Loucy (cell line): Measurements from ENCODE around the gene FAM180A.
"Not testable (repeated sequence)": the region's sequence is repeated elsewhere in the genome, so short reads cannot be mapped to it uniquely, and the experiment has no call there.

Experiments used
- H2AFZ ChIP-seq: fragments of 200-600 bp; sonication (generic); 2 replicates; pipeline ENCODE4 v1.6.0; 2016; ENCODE audit warnings: antibody characterized with exemption, mild to moderate bottlenecking, low read length, moderate library complexity
- H3F3A ChIP-seq: fragments of 200-600 bp; 2 replicates; pipeline ENCODE4 v1.6.0; 2016; ENCODE audit warnings: antibody characterized with exemption, low read depth, mild to moderate bottlenecking
- H3K27me3 ChIP-seq: fragments of 200-600 bp; sonication (generic); 2 replicates; pipeline ENCODE4 v1.6.1; 2014; ENCODE audit warnings: low read length, mild to moderate bottlenecking; ENCODE audit not compliant: insufficient read depth, poor library complexity, severe bottlenecking
- H3K36me3 ChIP-seq: fragments of 200-600 bp; sonication (generic); 2 replicates; pipeline ENCODE4 v1.6.1; 2016; ENCODE audit warnings: low read length; ENCODE audit not compliant: insufficient read depth
- H3K4me1 ChIP-seq: fragments of 200-600 bp; sonication (generic); 2 replicates; pipeline ENCODE4 v1.5.1; 2014; ENCODE audit warnings: low read length, mild to moderate bottlenecking; ENCODE audit not compliant: insufficient read depth, poor library complexity, severe bottlenecking
- H3K4me2 ChIP-seq: fragments of 200-600 bp; sonication (generic); 2 replicates; pipeline ENCODE4 v1.6.0; 2014; ENCODE audit warnings: antibody characterized with exemption, low read length, low read depth, mild to moderate bottlenecking; ENCODE audit not compliant: poor library complexity, severe bottlenecking
- H3K4me3 ChIP-seq: fragments of 200-600 bp; sonication (generic); 2 replicates; pipeline ENCODE4 v1.5.1; 2014; ENCODE audit warnings: low read length, mild to moderate bottlenecking, mixed read lengths; ENCODE audit not compliant: poor library complexity, severe bottlenecking
- H3K79me2 ChIP-seq: fragments of 200-600 bp; sonication (generic); 2 replicates; pipeline ENCODE4 v1.6.1; 2014; ENCODE audit warnings: low read length; ENCODE audit not compliant: insufficient read depth
- H3K9ac ChIP-seq: fragments of 200-600 bp; sonication (generic); 2 replicates; pipeline ENCODE4 v1.6.0; 2014; ENCODE audit warnings: mild to moderate bottlenecking, low read depth, low read length, moderate library complexity; ENCODE audit not compliant: poor library complexity, severe bottlenecking
- H3K9me2 ChIP-seq: fragments of 200-600 bp; sonication (generic); replicated peaks from 2 replicates; pipeline ENCODE4 v1.6.1; 2016; ENCODE audit warnings: low read depth, low read length, mixed read lengths
- H3K9me3 ChIP-seq: fragments of 200-600 bp; sonication (generic); 2 replicates; pipeline ENCODE4 v1.6.1; 2014; ENCODE audit warnings: mild to moderate bottlenecking, antibody characterized with exemption, low read length, low read depth; ENCODE audit not compliant: insufficient read depth
- H4K20me1 ChIP-seq: fragments of 200-600 bp; sonication (generic); 2 replicates; pipeline ENCODE4 v1.6.0; 2014; ENCODE audit warnings: antibody characterized with exemption, low read length, mild to moderate bottlenecking; ENCODE audit not compliant: insufficient read depth, poor library complexity, severe bottlenecking
- EZH2phosphoT487 ChIP-seq: fragments of 200-600 bp; IDR thresholded peaks from 2 replicates; pipeline ENCODE4 v1.6.1; 2018; ENCODE audit warnings: antibody characterized with exemption, mild to moderate bottlenecking, moderate library complexity, borderline replicate concordance
- TF ChIP-seq, protein P1 (sequence below): fragments of 200-600 bp; sonication (generic); conservative IDR thresholded peaks from 2 replicates; pipeline ENCODE4 v1.5.1; 2014; ENCODE audit warnings: mild to moderate bottlenecking, antibody characterized with exemption, low read length

The FAM180A gene

DNA sequence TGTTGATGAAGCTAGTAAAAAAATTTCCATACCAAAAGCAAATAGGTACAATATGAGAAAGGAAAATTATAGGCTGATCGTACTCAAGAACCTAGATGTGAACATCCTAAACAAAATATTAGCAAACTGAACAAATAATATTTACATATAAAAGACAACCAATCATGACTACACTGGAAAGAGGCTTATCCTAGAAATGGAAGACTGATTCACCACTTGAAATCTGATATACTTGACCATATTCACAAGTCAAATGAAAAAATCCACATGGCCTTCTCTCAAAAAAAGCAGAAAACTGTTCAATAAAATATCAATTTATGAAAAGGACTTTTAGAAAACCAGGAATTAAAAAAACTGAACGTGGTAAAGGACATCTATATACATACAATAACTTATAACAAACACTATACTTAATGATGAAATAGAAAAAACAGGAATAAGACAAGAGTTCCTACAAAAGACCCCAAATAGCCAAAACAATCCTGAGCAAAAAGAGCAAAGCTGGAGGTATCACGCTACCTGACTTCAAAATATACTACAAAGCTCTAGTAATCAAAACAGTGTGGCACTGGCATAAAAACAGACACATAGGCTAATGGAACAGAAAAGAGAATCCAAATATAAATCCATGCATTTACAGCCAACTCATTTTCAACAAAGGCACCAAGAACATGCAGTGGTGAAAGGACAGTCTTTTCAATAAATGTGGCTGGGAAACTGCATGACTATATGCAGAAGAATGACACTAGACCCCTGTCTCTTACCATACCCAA lies 29.2 kb upstream of the FAM180A start:
- no peaks in the 10 kb centered on the region for H3K79me2 ChIP-seq
- no peaks in the 10 kb centered on the region for H3K36me3 ChIP-seq
- H3K4me2 ChIP-seq: no peak overlapping the region
- no peaks in the 10 kb centered on the region for H4K20me1 ChIP-seq
- H3K4me3 ChIP-seq: no peak overlapping the region
- H3K9ac ChIP-seq: no peak overlapping the region
- TF ChIP-seq EZH2phosphoT487: no peak
- TF ChIP-seq, protein P1, sequence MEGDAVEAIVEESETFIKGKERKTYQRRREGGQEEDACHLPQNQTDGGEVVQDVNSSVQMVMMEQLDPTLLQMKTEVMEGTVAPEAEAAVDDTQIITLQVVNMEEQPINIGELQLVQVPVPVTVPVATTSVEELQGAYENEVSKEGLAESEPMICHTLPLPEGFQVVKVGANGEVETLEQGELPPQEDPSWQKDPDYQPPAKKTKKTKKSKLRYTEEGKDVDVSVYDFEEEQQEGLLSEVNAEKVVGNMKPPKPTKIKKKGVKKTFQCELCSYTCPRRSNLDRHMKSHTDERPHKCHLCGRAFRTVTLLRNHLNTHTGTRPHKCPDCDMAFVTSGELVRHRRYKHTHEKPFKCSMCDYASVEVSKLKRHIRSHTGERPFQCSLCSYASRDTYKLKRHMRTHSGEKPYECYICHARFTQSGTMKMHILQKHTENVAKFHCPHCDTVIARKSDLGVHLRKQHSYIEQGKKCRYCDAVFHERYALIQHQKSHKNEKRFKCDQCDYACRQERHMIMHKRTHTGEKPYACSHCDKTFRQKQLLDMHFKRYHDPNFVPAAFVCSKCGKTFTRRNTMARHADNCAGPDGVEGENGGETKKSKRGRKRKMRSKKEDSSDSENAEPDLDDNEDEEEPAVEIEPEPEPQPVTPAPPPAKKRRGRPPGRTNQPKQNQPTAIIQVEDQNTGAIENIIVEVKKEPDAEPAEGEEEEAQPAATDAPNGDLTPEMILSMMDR: no peak
- no peaks in the 10 kb centered on the region for H3K4me1 ChIP-seq
- H3K9me2 ChIP-seq: no peaks in the 10 kb centered on the region
- H3K9me3 ChIP-seq: no peaks in the 10 kb centered on the region
- H2AFZ ChIP-seq: no peak overlapping the region
- no peaks in the 10 kb centered on the region for H3F3A ChIP-seq
- H3K27me3 ChIP-seq: no peaks in the 10 kb centered on the region

DNA sequence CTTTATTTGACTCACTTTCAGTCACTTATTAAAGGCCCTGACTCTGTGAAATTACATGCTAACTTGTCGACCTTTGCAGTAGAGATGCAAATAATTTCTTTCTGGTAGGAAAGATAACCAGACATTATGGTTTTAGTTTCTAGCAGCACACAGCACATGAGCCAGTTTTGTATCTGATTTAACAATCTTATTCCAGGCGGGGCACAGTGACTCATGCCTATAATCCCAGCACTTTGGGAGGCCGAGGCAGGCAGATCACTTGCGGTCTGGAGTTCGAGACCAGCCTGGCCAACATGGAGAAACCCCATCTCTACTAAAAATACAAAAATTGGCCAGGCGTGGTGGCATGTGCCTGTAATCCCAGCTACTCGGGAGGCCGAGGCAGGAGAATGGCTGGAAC lies 27.3 kb upstream of the FAM180A start:
- H3F3A ChIP-seq, H3K36me3 ChIP-seq, H3K27me3 ChIP-seq, H4K20me1 ChIP-seq, H3K4me2 ChIP-seq, H3K9me3 ChIP-seq, H2AFZ ChIP-seq, H3K9ac ChIP-seq, H3K9me2 ChIP-seq, H3K4me3 ChIP-seq, H3K4me1 ChIP-seq, H3K79me2 ChIP-seq: not testable (repeated sequence)

DNA sequence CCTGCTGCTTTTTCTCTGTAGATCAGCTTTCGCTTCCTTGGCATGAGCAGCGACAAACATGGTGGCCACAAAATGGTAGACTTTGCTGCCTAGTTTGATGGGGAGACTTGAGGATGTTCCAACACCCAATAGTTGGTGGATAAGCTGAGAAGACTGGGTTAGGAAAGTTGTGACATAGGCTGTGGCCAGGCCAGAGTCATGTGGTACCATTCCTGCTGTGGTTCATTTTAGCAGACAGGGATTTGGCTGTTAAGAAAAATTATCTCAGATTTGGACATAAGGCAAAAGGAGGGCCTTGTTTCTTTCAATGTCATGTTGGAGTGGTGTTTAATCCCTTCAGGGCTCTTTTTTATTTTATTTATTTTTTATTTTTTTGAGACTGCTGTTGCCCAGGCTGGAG lies 26.6 kb upstream of the FAM180A start:
- Histone ChIP-seq H3K9me2 (no peaks in the 10 kb centered on the region), H3F3A (no peaks in the 10 kb centered on the region), H2AFZ (no peak overlapping the region), H3K4me2 (no peak overlapping the region), H3K27me3 (no peaks in the 10 kb centered on the region), H3K36me3 (no peaks in the 10 kb centered on the region), H3K9ac (no peak overlapping the region), H3K4me3 (no peak overlapping the region), H3K9me3 (no peaks in the 10 kb centered on the region), H3K79me2 (no peaks in the 10 kb centered on the region), H4K20me1 (no peaks in the 10 kb centered on the region), H3K4me1 (no peaks in the 10 kb centered on the region)
- TF ChIP-seq, protein P1: no peak
- no peak for TF ChIP-seq EZH2phosphoT487

DNA sequence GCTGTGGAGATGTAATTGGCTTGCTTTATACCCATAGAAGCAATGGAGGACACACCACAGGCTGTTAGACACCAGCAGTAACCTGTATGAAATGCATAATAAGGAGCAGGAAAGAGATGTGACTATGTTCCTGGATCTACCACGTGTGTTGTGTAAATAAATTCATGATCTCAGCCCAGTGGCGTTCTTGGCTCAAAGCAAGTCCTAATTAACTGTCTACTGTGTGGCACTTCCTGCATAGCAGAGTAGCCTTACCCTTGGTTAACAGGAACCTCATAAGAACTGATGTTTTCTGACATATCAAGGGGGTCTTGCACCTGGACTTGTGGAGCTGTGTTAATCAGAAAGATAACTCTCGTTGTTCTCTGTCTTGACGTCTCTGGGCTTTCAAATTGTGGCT lies 25.7 kb upstream of the FAM180A start:
- Histone ChIP-seq H3K9me2 (no peaks in the 10 kb centered on the region), H3K4me1 (no peaks in the 10 kb centered on the region), H3K36me3 (no peaks in the 10 kb centered on the region), H3K9me3 (no peaks in the 10 kb centered on the region), H4K20me1 (no peaks in the 10 kb centered on the region), H3K27me3 (no peaks in the 10 kb centered on the region), H3K9ac (no peak overlapping the region), H2AFZ (no peak overlapping the region), H3K79me2 (no peaks in the 10 kb centered on the region), H3K4me3 (no peak overlapping the region), H3F3A (no peaks in the 10 kb centered on the region), H3K4me2 (no peak overlapping the region)
- TF ChIP-seq, protein P1: no peak
- TF ChIP-seq EZH2phosphoT487: no peak
